ENCODE results near the gene PLXNA4. TPM values are rescaled to one million over a fixed set of nuclear protein-coding genes. Genes with fewer than 3 reads are reported as not detected.

The PLXNA4 gene
- total RNA-seq, 2 donors from 2014 or later: 1.4 to 2.3 TPM

- Mint-ChIP-seq H3K36me3 (ENCODE audit: low read depth) (no peaks in the 10 kb centered on the region), H3K9me3 (no peaks in the 10 kb centered on the region), H3K27me3 (peaks cover 15% of the 10 kb centered on the region), H3K4me1 (no peaks in the 10 kb centered on the region), H3K27ac (no peak overlapping the region), H3K4me3 (no peak overlapping the region)
- no peak for ATAC-seq (replicated peaks)
Measured at GRCh38 chr7:132092106-132092505, 484.2 kb downstream of the PLXNA4 start.

GRCh38 chr7:132091706-132092105, 484.6 kb downstream of the PLXNA4 start:
- Mint-ChIP-seq H3K4me1 (no peaks in the 10 kb centered on the region), H3K4me3 (no peak overlapping the region), H3K27me3 (peaks cover 15% of the 10 kb centered on the region), H3K27ac (no peak overlapping the region), H3K9me3 (no peaks in the 10 kb centered on the region), H3K36me3 (ENCODE audit: low read depth) (no peaks in the 10 kb centered on the region)
- no peak for ATAC-seq (replicated peaks)

DNA sequence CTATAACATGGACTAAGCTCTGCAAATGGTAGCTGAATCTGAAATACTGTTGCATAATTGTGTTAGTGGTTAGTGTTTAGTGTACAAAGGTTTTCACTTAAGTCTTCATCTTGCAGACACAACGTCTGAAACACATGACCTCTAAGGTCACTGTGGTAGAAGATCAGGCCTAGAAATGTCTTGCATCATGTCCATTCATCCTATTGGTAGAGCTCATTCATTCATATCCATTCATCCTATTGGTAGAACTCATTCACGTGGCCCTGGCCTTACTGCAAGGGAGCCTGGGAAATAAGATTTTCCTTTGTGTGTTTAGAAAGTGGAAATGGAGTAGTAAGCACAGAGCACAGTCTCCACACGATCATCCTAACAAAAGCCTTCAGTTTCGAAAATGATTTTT, 485.8 kb downstream of the PLXNA4 start:
- H3K36me3 Mint-ChIP-seq (ENCODE audit: low read depth): no peaks in the 10 kb centered on the region

DNA sequence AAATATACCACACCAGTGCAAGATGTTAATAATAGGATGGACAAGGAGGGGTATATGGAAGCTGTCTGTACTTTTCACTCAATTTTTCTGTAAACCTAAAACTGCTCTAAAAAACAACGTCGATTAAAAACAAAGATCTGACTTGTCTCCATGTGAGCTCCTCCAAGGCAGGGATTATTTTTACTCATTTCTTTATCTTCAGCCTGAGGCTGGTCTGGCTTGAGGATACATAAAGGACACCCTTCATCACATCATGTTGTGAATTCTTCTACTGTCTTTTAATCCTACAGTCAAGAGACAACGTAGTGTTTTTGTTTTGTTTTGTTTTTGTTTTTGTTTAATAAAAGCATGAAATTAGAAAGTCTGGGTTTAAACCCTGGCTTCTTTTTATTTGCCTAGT, 486.9 kb downstream of the PLXNA4 start:
- Mint-ChIP-seq H3K27ac (no peak overlapping the region), H3K36me3 (ENCODE audit: low read depth) (no peaks in the 10 kb centered on the region), H3K4me3 (no peak overlapping the region), H3K4me1 (no peaks in the 10 kb centered on the region), H3K27me3 (peaks cover 6% of the 10 kb centered on the region), H3K9me3 (no peaks in the 10 kb centered on the region)
- ATAC-seq (replicated peaks): no peak

More for the DNA sequence above, 485.8 kb downstream of the PLXNA4 start:
- Mint-ChIP-seq H3K4me1 (no peaks in the 10 kb centered on the region), H3K27me3 (peaks cover 12% of the 10 kb centered on the region), H3K9me3 (no peaks in the 10 kb centered on the region), H3K4me3 (no peak overlapping the region), H3K27ac (no peak overlapping the region)
- ATAC-seq (replicated peaks): no peak

GRCh38 chr7:132087421-132087820, 488.8 kb downstream of the PLXNA4 start:
- no peak for ATAC-seq (replicated peaks)
- Mint-ChIP-seq H3K27me3 (peaks cover 10% of the 10 kb centered on the region), H3K27ac (no peak overlapping the region), H3K36me3 (ENCODE audit: low read depth) (no peaks in the 10 kb centered on the region), H3K4me3 (no peak overlapping the region), H3K4me1 (no peaks in the 10 kb centered on the region), H3K9me3 (no peaks in the 10 kb centered on the region)

- H3K36me3 Mint-ChIP-seq (ENCODE audit: low read depth): no peaks in the 10 kb centered on the region
- no peak overlapping the region for H3K4me3 Mint-ChIP-seq
- peaks cover 18% of the 10 kb centered on the region for H3K27me3 Mint-ChIP-seq
- no peak for ATAC-seq (replicated peaks)
- H3K27ac Mint-ChIP-seq: no peak overlapping the region
- H3K9me3 Mint-ChIP-seq: no peaks in the 10 kb centered on the region
- no peaks in the 10 kb centered on the region for H3K4me1 Mint-ChIP-seq
Measured at GRCh38 chr7:132084776-132085388, 491.4 kb downstream of the PLXNA4 start.

- H3K36me3 Mint-ChIP-seq (ENCODE audit: low read depth): no peaks in the 10 kb centered on the region
- no peak overlapping the region for H3K4me3 Mint-ChIP-seq
- no peaks in the 10 kb centered on the region for H3K9me3 Mint-ChIP-seq
- peaks cover 21% of the 10 kb centered on the region for H3K27me3 Mint-ChIP-seq
- H3K27ac Mint-ChIP-seq: no peak overlapping the region
- no peak for ATAC-seq (replicated peaks)
- no peaks in the 10 kb centered on the region for H3K4me1 Mint-ChIP-seq
Measured at GRCh38 chr7:132083537-132084123, 492.6 kb downstream of the PLXNA4 start.

DNA sequence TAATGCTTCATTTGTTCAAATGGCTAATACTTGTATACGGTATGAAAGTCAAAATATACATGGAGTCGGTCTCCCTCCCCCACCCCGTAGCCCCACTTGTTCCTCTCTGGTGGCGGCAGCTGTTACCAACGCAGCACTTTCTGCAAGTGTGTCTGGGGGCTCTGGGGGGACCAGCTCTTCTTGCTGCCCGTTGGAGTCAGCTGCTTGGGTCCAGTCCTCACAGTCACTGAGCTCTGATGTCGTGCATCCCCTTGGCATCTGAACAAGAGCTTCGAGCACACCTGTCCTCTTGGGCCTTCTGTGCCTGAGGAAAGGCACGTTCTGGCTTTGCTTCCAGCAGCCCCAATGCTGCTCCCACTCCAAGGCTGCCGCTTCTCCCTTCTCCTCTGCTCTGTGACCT, 493.1 kb downstream of the PLXNA4 start:
- no peaks in the 10 kb centered on the region for H3K4me1 Mint-ChIP-seq
- peaks cover 21% of the 10 kb centered on the region for H3K27me3 Mint-ChIP-seq
- H3K36me3 Mint-ChIP-seq (ENCODE audit: low read depth): no peaks in the 10 kb centered on the region
- no peak overlapping the region for H3K27ac Mint-ChIP-seq
- ATAC-seq (replicated peaks): no peak
- no peaks in the 10 kb centered on the region for H3K9me3 Mint-ChIP-seq
- H3K4me3 Mint-ChIP-seq: no peak overlapping the region

- Mint-ChIP-seq H3K9me3 (no peaks in the 10 kb centered on the region), H3K27me3 (peaks cover 25% of the 10 kb centered on the region), H3K36me3 (ENCODE audit: low read depth) (no peaks in the 10 kb centered on the region), H3K4me3 (no peak overlapping the region), H3K4me1 (no peaks in the 10 kb centered on the region), H3K27ac (no peak overlapping the region)
- no peak for ATAC-seq (replicated peaks)
Measured at GRCh38 chr7:132082394-132082793, 493.9 kb downstream of the PLXNA4 start.

DNA sequence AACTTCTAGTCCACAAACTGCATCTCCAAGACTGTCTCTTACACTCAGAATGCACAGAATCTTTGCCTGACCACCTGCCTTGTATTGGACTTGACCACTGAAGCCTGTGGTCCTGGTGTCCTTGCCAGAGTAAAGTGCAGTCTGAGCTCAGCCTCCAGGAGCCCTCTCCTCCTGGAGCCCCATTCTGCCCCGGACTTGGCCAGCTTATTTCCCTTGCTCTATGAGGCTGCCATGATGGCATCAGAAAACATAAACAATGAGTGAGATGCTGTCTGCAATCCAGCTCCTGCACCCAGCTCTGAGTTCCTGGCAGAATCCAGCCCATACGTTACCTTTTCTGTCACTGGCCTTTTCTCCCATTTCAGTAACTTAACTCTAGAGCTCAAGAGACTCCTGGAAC, 494.6 kb downstream of the PLXNA4 start:
- Mint-ChIP-seq H3K4me3 (no peak overlapping the region), H3K27ac (no peak overlapping the region), H3K27me3 (peaks cover 30% of the 10 kb centered on the region), H3K4me1 (no peaks in the 10 kb centered on the region), H3K36me3 (ENCODE audit: low read depth) (no peaks in the 10 kb centered on the region), H3K9me3 (no peaks in the 10 kb centered on the region)
- ATAC-seq (replicated peaks): no peak

DNA sequence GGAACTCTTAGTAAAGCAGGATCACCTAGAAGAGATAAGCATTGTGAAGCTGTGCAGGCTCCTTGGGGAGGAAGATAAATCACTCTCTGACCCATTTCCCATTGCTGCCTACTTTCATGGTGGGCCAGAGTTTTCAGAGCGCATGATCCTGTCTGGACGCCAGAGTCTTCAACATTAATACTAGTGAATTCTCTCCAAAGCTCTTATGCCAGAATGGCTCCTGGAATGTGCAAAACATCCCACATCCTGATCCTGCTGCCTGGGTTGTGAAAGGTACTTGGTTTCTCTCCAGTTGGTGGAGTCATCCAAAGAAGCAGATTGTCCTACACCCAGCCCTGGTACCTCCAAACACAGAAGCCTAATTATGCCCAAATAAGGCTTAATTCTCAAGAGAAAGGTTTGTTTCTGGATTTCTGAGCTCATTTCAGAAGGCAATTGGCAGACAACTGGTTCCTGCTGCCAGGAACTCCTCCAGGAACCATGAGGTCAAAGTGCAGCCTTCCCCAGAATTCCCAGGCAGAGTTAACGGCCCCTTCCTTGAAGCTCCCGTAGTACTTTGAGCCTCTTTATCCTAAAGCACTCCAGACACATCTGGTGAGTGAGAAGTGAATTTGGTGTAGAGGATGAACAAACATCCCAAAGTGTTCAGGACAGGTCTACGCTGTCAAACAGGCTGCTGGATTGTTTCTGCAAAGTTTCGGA, 495.2 kb downstream of the PLXNA4 start:
- Mint-ChIP-seq H3K36me3 (ENCODE audit: low read depth) (no peaks in the 10 kb centered on the region), H3K27ac (no peak overlapping the region), H3K27me3 (peaks cover 34% of the 10 kb centered on the region), H3K9me3 (no peaks in the 10 kb centered on the region), H3K4me1 (no peaks in the 10 kb centered on the region), H3K4me3 (no peak overlapping the region)
- ATAC-seq (replicated peaks): no peak

GRCh38 chr7:132080467-132080866, 495.8 kb downstream of the PLXNA4 start:
- no peak overlapping the region for H3K4me3 Mint-ChIP-seq
- H3K27ac Mint-ChIP-seq: no peak overlapping the region
- no peak for ATAC-seq (replicated peaks)
- no peaks in the 10 kb centered on the region for H3K9me3 Mint-ChIP-seq
- H3K27me3 Mint-ChIP-seq: peaks cover 34% of the 10 kb centered on the region
- no peaks in the 10 kb centered on the region for H3K4me1 Mint-ChIP-seq
- H3K36me3 Mint-ChIP-seq (ENCODE audit: low read depth): no peaks in the 10 kb centered on the region

DNA sequence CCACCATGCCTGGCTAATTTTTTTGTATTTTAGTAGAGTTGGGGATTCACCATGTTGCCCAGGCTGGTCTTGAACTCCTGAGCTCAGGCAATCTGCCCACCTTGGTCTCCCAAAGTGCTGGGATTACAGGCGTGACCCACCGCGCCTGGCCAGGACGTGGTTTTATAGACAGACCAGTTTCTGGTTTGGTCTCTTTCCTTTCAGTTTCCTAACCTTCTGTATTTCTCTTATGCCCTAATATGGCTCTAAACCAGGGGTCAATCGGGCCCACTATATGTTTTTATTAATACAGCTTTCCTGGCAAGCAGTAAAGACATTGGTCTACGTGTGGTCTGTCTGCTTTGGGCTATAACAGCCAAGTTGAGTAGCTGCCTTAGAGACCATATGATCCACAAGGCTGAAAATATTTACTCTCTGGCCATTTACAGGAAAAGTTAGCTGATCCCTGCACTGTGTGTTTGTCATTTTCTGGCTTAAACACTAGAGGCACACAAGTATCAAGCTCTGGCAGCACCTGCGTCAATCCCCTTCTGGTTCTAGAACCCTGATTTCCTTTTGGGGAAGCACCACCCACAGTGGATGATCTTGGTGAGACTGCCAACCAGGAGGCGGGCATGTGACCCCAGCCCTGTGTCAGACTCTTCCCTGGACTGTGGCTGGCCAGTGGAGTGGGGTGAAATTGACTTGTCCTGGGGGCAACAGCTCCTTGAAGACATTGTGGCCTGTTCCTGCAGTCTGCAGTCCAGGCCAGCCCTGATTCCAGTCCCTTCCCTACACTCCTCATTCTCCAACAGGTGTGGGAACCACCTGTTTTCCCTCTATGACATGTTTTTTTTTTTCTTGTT, 497.2 kb downstream of the PLXNA4 start:
- no peak overlapping the region for H3K4me3 Mint-ChIP-seq
- ATAC-seq (replicated peaks): no peak

GRCh38 chr7:132077971-132078685, 498.1 kb downstream of the PLXNA4 start:
- no peak for ATAC-seq (replicated peaks)
- no peaks in the 10 kb centered on the region for H3K9me3 Mint-ChIP-seq
- no peak overlapping the region for H3K4me3 Mint-ChIP-seq
- no peaks in the 10 kb centered on the region for H3K36me3 Mint-ChIP-seq (ENCODE audit: low read depth)
- H3K4me1 Mint-ChIP-seq: no peaks in the 10 kb centered on the region
- H3K27me3 Mint-ChIP-seq: peaks cover 25% of the 10 kb centered on the region
- H3K27ac Mint-ChIP-seq: no peak overlapping the region

More for the DNA sequence above, 497.2 kb downstream of the PLXNA4 start:
- Mint-ChIP-seq H3K27ac (no peak overlapping the region), H3K27me3 (peaks cover 34% of the 10 kb centered on the region), H3K9me3 (no peaks in the 10 kb centered on the region), H3K36me3 (ENCODE audit: low read depth) (no peaks in the 10 kb centered on the region), H3K4me1 (no peaks in the 10 kb centered on the region)

All from activated T-helper 17 cell treated with anti-CD3 and anti-CD28 coated beads, Interleukin-2, amount 50 U/mL, for 72 hours (primary cell).